HG03139 (cell line): ENCODE data around the gene THRB.

Experiments
- ATAC-seq: cut with Tn5 transposase; IDR thresholded peaks from one replicate; pipeline ENCODE4 v1.9.1; 2021; ENCODE audit not compliant: unreplicated experiment

THRB gene

GRCh38 chr3:24490151-24490550 lies 4.5 kb downstream of the THRB start:
- no peak for ATAC-seq

DNA sequence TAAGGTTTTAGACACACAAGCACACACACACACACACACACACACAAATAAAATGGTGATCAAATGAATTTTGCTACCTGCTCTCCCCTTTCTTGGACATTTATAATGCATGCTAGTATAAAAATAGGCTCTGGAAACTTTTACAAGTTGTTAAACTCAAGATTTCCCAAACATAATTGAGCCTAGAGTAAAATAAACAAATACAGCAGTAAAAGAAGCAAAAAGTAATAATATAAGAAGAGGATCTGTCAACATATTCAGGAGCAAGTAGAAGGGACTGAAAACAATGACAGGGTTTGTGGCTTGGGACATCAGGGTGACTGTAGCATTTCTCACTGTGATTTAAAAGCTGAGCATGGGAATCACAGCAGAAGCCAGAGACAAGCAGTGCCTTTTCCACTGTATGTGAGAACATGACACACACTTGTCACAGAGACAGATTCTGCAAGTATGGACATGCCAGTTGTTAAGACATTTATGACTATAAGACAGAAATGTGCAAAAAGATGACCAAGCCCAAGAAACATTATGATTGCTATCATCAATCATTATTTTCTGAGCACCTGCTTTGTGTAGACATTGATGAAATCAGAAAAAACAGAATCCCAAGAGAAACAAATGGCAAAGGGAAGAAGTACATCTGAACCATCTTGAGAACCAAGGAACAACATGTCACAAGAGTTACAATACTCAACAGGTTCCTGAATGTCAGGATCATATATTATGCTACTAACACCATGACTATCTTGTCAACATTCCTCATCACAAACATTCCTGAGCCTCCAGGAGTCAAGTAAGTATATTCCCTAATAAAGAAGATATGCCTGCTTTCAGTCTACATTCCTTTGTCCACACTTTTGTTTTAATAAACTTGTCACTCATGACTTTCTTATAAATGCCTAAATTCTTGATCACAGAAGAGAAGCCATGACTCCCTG lies 7.1 kb downstream of the THRB start:
- ATAC-seq = no peak

DNA sequence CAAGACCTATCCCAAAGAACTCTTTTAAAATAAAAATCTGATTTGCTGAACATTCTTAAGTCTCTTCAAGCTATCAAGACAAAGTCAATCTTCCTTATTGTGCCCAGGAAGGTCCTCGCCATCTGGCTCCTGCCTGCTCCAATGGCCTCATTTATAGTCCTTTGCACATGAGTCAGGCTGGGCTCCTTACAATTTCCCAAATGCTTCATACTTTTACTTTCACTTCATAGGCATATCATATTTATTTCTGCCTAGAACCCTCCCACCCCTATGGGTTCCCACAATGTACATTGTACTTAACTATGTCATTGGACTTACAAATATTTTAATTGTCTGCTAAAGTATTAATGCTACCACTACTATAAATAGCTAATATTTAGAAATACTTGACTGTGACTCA lies 9.1 kb downstream of the THRB start:
- ATAC-seq = no peak

DNA sequence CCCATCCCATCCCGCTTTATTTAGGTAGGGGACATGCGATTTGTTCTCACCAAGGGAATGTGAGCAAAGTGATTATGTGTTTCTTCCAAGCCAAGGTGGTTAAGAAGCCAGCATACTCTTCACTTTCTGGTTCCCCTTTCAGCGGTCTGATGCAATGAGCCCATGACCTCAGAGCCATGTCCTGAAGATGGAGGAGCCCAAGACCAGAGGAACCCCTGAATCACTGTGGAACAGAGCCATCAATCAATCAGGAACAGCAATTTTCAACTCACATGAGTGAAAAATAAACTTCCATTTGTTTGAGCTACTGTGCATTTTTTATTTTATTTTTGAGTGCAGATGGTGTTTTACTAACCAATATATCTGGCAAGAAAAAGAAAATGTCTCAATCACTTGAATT lies 10.8 kb downstream of the THRB start:
- no peak for ATAC-seq

DNA sequence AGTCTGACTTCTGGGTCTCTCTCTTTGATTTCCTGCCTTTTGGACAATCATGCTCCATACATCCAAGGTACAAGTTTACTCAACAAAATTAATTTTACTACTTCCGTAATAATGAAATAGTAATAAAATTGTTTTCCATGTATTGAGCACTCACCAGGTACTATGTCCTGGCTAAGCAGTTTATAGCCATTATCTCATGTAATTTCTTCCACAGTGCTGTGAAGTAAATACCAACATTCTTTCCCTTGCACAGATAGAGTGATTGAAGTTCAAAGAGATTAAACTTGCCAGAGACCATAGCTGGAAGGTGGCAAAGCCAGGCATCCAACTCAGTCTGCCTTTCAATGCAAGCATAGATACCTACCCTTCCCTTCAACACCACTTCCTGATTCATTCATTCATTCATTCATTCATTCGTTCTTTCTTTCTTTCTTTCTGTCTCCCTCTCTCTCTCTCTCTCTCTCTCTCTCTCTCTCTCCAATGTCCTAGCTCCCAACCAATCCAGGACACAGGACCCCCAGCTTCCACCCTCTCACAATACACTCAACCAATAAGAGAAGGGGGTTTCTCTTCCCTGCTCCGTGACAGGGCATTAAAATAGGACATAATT lies 12.4 kb downstream of the THRB start:
- no peak for ATAC-seq

DNA sequence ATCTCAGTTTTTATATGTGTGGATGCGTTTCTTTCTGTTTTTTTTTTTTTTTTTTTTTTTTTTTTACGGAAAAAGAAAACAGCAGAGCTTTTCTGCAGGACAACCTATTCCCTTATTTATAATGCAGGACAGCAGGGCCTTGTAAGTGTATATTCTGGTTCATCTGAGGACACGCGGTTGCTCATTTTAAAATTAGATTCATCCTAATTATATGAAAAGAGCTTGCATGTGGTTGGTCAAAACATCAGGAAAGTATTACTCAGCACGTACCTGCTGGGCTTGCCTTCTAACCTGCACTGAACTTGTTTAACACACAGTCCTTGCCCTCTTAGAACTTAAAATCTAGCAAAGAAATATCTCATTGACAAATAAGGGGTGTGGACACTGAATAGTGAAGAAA lies 13.5 kb downstream of the THRB start:
- ATAC-seq = no peak

DNA sequence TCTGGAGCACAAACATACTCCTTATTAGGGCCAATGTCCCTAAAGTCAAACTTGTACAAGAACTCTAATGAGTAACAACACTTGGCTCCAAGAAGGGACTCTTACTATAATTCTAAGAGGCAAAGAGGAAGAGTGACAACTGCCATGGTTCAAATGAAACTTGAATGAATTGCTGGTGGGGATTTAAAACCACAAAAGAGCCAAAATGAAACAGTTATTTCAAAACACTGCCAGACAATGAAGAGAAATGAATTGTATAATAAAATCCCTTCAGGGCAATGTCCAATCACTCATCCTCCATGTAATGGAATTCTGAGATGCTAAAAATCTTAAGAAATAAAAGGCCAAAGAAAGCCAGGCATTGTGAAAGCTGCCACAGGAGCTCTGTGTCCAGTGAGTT lies 14.2 kb downstream of the THRB start:
- ATAC-seq = no peak

- ATAC-seq = no peak
These were observed 14.8 kb downstream of the THRB start for GRCh38 chr3:24479816-24480215.

- no peak for ATAC-seq
These were observed 17.6 kb downstream of the THRB start for GRCh38 chr3:24476871-24477656.

DNA sequence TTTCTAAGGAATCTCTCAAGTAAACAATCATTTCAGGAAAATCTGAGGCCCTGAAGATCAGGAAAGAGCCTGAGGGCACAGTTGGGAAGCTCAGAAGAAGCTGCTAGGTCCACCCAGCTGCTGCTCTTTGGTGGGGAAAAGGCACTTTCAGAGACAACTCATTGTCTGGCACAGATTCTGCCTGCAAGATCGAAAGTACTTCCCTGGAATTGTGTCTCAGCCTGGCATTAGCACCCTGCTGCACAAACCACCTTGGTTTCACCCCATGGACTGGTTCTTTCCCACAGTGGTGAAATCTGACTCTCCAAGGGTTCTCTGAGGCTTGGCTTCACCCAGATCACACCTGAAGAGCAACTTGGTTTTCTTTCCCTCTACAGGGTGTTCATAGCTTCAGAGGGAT lies 18.7 kb downstream of the THRB start:
- ATAC-seq = no peak

DNA sequence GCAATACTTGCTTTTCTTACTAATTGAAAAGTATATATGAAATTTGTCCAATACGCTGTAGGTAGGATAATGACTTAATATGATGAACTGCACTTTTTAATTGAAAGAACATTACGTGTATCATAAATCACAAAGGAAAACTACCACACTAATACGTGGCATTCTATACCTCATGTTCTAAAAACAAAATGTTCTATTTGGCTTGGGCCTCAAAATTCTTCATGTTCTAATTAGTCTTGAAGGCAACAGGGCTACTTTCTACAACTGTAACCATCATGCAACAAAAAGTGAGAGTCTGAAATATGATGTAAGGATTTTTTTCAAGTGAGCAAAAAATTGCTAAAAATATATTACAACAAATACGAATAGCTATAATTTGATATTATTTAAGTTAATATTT lies 19.8 kb downstream of the THRB start:
- ATAC-seq = no peak

- no peak for ATAC-seq
These were observed 22.3 kb downstream of the THRB start for GRCh38 chr3:24472358-24472757.

DNA sequence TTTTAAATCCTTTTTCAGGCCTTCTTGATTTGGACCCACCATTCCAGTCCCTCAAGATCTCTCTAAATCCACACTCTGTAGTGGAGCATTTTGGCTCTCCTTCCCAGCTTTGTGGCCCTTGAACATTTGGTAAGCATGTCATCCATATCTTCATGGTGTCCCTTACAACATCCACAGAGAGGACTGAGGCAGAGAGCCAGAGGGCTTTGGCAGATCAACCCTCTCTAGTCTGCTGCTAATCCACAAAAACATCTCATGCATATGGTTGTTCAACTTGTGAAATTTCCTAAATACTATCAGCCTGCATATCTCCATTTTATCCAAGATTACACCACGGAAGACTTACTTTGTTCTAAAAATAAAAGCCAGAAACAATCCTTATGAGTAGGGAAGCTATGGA lies 23.2 kb downstream of the THRB start:
- ATAC-seq = no peak

GRCh38 chr3:24470277-24470676 lies 24.4 kb downstream of the THRB start:
- no peak for ATAC-seq

GRCh38 chr3:24464389-24464788 lies 30.3 kb downstream of the THRB start:
- no peak for ATAC-seq

GRCh38 chr3:24462737-24463136 lies 31.9 kb downstream of the THRB start:
- no peak for ATAC-seq

GRCh38 chr3:24460974-24461373 lies 33.7 kb downstream of the THRB start:
- ATAC-seq = no peak

DNA sequence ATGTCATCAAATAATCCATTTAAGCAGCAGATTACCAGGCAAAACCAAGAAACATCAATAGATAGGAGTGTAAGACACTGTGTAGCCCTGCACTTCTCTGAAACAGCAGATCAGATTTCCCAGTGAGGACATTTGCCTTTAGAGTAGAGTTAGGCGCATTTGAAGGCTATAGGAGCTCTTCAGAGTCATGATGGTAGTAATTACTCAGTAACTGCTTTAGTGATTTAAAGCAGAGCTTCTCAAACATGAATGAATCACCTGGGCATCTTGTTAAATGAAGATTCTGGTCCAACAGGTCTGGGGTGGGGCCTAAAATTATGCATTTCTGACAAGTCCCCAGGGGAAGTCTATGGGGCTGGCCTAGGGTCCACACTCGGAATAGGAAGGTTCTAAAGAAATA lies 36.9 kb downstream of the THRB start:
- ATAC-seq = no peak

DNA sequence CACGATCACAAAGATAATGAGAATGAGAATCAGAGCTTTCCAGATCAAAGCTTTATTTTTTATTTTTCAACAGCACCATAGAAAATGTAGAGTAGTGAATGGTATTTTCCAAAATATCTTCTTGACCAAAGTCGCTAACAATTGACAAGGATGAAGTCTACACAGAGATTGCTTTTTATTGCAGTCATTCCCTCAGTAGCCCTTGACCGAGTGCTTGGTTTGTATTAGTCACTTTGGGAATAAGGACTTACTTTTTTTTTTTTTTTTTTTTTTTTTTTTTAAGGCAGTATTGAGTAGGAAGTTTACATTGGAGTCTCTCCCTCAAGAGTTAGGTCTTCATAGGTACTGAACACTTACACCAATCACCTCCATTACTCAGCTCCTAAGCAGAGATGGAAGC lies 39.8 kb downstream of the THRB start:
- no peak for ATAC-seq

GRCh38 chr3:24454393-24454792 lies 40.3 kb downstream of the THRB start:
- no peak for ATAC-seq

- no peak for ATAC-seq
These were observed 43.1 kb downstream of the THRB start for GRCh38 chr3:24451461-24452099.
